ENCODE results near the gene KRABD2.

GRCh38 chr17:8327303-8327649 is 49.2 kb downstream of the KRABD2 start:
- TF ChIP-seq CTCF (IDR thresholded peaks at IDR 0.05), result no peak
- no peak for TF ChIP-seq EZH2 (IDR thresholded peaks at IDR 0.05; ENCODE audit: borderline replicate concordance, insufficient read depth, low read depth, low read length, poor library complexity, severe bottlenecking)

Measured in B cell (primary cell).